Nephron progenitor cell (in vitro differentiated cells): ENCODE results near the gene PHF1.

Experiments
- DNase-seq: peaks from one replicate; pipeline ENCODE4 v3.0.0; 2021
- H3K27ac Mint-ChIP-seq: 2 replicates; pipeline ENCODE4 v1.8.0; 2021; ENCODE audit warnings: mild to moderate bottlenecking, moderate library complexity, mixed read lengths
- H3K27me3 Mint-ChIP-seq: 2 replicates; pipeline ENCODE4 v1.8.0; 2021; ENCODE audit warnings: mild to moderate bottlenecking, low read depth, mixed read lengths; ENCODE audit not compliant: poor library complexity
- H3K36me3 Mint-ChIP-seq: 2 replicates; pipeline ENCODE4 v1.8.0; 2021; ENCODE audit warnings: low read depth, mixed read lengths
- H3K4me1 Mint-ChIP-seq: 2 replicates; pipeline ENCODE4 v1.8.0; 2021; ENCODE audit warnings: mixed read lengths
- H3K4me3 Mint-ChIP-seq: 2 replicates; pipeline ENCODE4 v1.8.0; 2021; ENCODE audit warnings: mild to moderate bottlenecking, moderate library complexity, mixed read lengths
- H3K9me3 Mint-ChIP-seq: 2 replicates; pipeline ENCODE4 v1.8.0; 2021; ENCODE audit warnings: mild to moderate bottlenecking, moderate library complexity, mixed read lengths
- CTCF ChIP-seq: fragments of 200-600 bp; sonication (generic); IDR thresholded peaks from 2 replicates; pipeline ENCODE4 v1.5.0; 2021; ENCODE audit warnings: antibody characterized with exemption

Gene PHF1

GRCh38 chr6:33417128-33417902 lies 6.5 kb downstream of the PHF1 start:
- H3K27me3 Mint-ChIP-seq: no peaks in the 10 kb centered on the region
- no peaks in the 10 kb centered on the region for H3K9me3 Mint-ChIP-seq
- peak; percentile 45 for DNase-seq
- no peak for TF ChIP-seq CTCF
- H3K27ac Mint-ChIP-seq: peak overlapping the region; percentile 98
- peaks cover 22% of the 10 kb centered on the region for H3K36me3 Mint-ChIP-seq
- peaks cover 87% of the 10 kb centered on the region for H3K4me1 Mint-ChIP-seq
- peak overlapping the region; percentile 99 for H3K4me3 Mint-ChIP-seq

- peaks cover 89% of the 10 kb centered on the region for H3K4me1 Mint-ChIP-seq
Observed at GRCh38 chr6:33417903-33418689, 7.3 kb downstream of the PHF1 start, which contains the start of gene CUTA. Gene CUTA (minus strand): TSS chr6:33418107. CDS start chr6:33418000, 107 bp downstream.

GRCh38 chr6:33418690-33419291 lies 8.0 kb downstream of the PHF1 start:
- Mint-ChIP-seq H3K4me3 (peak overlapping the region; percentile 99), H3K4me1 (peaks cover 90% of the 10 kb centered on the region), H3K27me3 (no peaks in the 10 kb centered on the region), H3K27ac (peak overlapping the region; percentile 98), H3K36me3 (peaks cover 33% of the 10 kb centered on the region), H3K9me3 (no peaks in the 10 kb centered on the region)
- no peak for DNase-seq
- no peak for TF ChIP-seq CTCF

More at GRCh38 chr6:33417903-33418689, 7.3 kb downstream of the PHF1 start, which contains the start of gene CUTA:
- no peak for TF ChIP-seq CTCF
- peak; percentile 95 for DNase-seq
- Mint-ChIP-seq H3K4me3 (peak within 1 kb of the TSS; percentile 99), H3K27me3 (no peaks in the 10 kb centered on the region), H3K27ac (peak within 1 kb of the TSS; percentile 98), H3K9me3 (no peaks in the 10 kb centered on the region), H3K36me3 (peaks cover 27% of the 10 kb centered on the region)

- H3K27ac Mint-ChIP-seq: peak within 1 kb of the TSS; percentile 98
- peak within 1 kb of the TSS; percentile 99 for H3K4me3 Mint-ChIP-seq
- no peaks in the 10 kb centered on the region for H3K27me3 Mint-ChIP-seq
- peaks cover 30% of the 10 kb centered on the region for H3K36me3 Mint-ChIP-seq
- peaks cover 91% of the 10 kb centered on the region for H3K4me1 Mint-ChIP-seq
- no peak for TF ChIP-seq CTCF
- no peaks in the 10 kb centered on the region for H3K9me3 Mint-ChIP-seq
- DNase-seq: peak; percentile 72
Observed at GRCh38 chr6:33419580-33420490, 9.0 kb downstream of the PHF1 start, which contains the start of gene SYNGAP1. Gene SYNGAP1 (plus strand): TSS chr6:33420065. CDS start chr6:33420265, 200 bp downstream.
